T1000 (cell line): ENCODE results near the gene SLC23A2.
"Not testable (repeated sequence)": the region's sequence is repeated elsewhere in the genome, so short reads cannot be mapped to it uniquely, and the experiment has no call there.

Source experiments
- DNase-seq: peaks from one replicate; lab custom pipeline; 2025; ENCODE audit warnings: mixed read lengths; lab: John Stamatoyannopoulos, UW

Gene SLC23A2

GRCh38 chr20:4902788-4903187 lies 98.5 kb downstream of the SLC23A2 start:
- no peak for DNase-seq

- DNase-seq = no peak
Observed at GRCh38 chr20:4901031-4901818, 100.1 kb downstream of the SLC23A2 start.

GRCh38 chr20:4898282-4899244 lies 102.7 kb downstream of the SLC23A2 start:
- peak; percentile 26 for DNase-seq

- DNase-seq = no peak
Observed at GRCh38 chr20:4897600-4897999, 103.7 kb downstream of the SLC23A2 start.

- DNase-seq = no peak
Observed at GRCh38 chr20:4896971-4897497, 104.3 kb downstream of the SLC23A2 start.

GRCh38 chr20:4896119-4896702 lies 105.1 kb downstream of the SLC23A2 start:
- no peak for DNase-seq

- DNase-seq = no peak
Observed at GRCh38 chr20:4894981-4895381, 106.3 kb downstream of the SLC23A2 start.

GRCh38 chr20:4894409-4894808 lies 106.9 kb downstream of the SLC23A2 start:
- no peak for DNase-seq

- no peak for DNase-seq
Observed at GRCh38 chr20:4893709-4894108, 107.6 kb downstream of the SLC23A2 start.

GRCh38 chr20:4891997-4892396 lies 109.3 kb downstream of the SLC23A2 start:
- DNase-seq = no peak

GRCh38 chr20:4891190-4891763 lies 110.0 kb downstream of the SLC23A2 start:
- DNase-seq = no peak

- no peak for DNase-seq
Observed at GRCh38 chr20:4889446-4889845, 111.9 kb downstream of the SLC23A2 start.

GRCh38 chr20:4887586-4887985 lies 113.7 kb downstream of the SLC23A2 start:
- no peak for DNase-seq

GRCh38 chr20:4886771-4887527 lies 114.4 kb downstream of the SLC23A2 start:
- no peak for DNase-seq

GRCh38 chr20:4885877-4886276 lies 115.4 kb downstream of the SLC23A2 start:
- DNase-seq = no peak

- no peak for DNase-seq
Observed at GRCh38 chr20:4883546-4883945, 117.8 kb downstream of the SLC23A2 start.

- no peak for DNase-seq
Observed at GRCh38 chr20:4883051-4883450, 118.3 kb downstream of the SLC23A2 start.

- DNase-seq = no peak
Observed at GRCh38 chr20:4881006-4881730, 120.1 kb downstream of the SLC23A2 start.

- no peak for DNase-seq
Observed at GRCh38 chr20:4880051-4880450, 121.3 kb downstream of the SLC23A2 start.

GRCh38 chr20:4878099-4878498 lies 123.2 kb downstream of the SLC23A2 start:
- DNase-seq = not testable (repeated sequence)
